GM10266 (cell line): ENCODE measurements around the gene ABCD1.
"Not testable (repeated sequence)": the region's sequence is repeated elsewhere in the genome, so short reads cannot be mapped to it uniquely, and the experiment has no call there.

ENCODE experiments used
- DNase-seq: peaks from one replicate; pipeline ENCODE4 v3.0.0; 2012; ENCODE audit errors: extremely low spot score
- TF ChIP-seq, protein P1 (sequence below): IDR thresholded peaks from 2 replicates; pipeline ENCODE4 v1.5.1; 2012; ENCODE audit warnings: mild to moderate bottlenecking, low read depth; ENCODE audit not compliant: control insufficient read depth, insufficient read depth; ENCODE audit errors: missing control alignments

ABCD1 gene

DNA sequence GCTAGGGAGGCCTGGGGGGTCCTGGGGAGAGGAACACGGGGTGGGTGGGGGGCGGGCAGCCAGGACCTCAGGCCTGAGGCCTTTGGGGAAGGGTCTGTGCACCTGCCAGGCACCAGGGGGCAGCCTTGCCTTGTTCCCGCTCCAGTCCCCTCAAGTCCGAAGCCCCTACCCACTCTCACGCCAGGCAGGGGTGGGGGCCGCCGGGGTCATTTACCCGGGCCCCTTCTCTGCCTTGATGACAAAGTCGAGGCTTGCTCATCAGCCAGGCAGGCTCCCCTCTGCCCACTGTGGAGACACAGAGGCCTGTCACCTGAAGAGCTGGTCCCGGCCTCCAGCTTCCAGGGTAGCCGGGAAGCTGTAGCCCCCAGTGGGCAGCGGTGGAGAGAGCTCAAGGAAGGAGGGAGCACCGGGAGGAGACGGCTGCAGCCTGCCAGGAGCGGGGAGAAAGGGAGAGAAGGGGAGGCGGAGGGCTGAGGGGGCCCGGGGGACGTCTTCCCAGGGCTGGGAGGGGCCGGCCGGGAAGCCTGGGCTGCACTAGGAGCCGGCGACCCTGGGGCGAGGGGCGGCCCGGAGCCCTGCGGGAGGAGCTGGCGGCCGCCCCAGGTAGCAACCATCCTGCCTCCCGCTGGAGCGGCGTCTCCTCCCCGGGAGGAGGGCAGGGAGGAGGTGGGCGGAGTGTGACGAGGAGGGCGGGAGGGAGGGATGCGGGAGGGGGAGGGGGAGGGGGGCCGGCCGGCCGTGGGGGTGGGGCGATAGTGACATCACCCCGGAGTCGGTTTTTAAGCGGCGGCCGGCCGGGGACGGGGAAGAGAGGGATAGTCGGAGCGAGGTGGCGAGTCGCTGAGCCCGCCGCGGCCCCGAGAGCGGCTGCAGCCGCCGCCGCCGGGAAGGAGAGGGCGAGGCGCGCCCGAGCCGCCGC is 37.3 kb upstream of the ABCD1 start, which contains the start of gene SLC6A8:
TSS of gene SLC6A8 (plus strand) at position 806 of the 919 bp plus-strand sequence. CDS start 649 bp downstream, outside the sequence.
- DNase-seq = peak; percentile 71
- TF ChIP-seq, protein P1, sequence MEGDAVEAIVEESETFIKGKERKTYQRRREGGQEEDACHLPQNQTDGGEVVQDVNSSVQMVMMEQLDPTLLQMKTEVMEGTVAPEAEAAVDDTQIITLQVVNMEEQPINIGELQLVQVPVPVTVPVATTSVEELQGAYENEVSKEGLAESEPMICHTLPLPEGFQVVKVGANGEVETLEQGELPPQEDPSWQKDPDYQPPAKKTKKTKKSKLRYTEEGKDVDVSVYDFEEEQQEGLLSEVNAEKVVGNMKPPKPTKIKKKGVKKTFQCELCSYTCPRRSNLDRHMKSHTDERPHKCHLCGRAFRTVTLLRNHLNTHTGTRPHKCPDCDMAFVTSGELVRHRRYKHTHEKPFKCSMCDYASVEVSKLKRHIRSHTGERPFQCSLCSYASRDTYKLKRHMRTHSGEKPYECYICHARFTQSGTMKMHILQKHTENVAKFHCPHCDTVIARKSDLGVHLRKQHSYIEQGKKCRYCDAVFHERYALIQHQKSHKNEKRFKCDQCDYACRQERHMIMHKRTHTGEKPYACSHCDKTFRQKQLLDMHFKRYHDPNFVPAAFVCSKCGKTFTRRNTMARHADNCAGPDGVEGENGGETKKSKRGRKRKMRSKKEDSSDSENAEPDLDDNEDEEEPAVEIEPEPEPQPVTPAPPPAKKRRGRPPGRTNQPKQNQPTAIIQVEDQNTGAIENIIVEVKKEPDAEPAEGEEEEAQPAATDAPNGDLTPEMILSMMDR = peak; percentile 49

DNA sequence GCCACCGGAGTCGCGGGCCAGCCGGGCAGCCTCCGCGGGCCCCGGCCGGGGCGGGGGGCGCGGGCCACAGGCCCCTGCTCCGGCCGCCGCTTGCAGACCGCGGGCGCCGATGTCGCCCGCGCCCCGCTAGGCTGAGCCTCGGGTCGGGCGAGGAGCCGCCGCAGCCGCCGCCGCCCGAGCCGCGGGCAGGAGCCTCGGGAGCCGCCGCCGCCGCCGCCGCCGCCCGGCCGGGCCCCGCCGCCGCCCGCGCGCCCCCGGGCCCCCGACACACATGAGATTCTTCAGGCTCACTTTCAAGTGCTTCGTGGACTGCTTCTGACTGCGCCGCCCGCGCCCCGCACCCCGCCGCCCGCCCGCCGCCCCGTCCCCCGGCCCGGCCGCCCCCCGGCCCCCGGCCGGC is 36.6 kb upstream of the ABCD1 start:
- TF ChIP-seq, protein P1 = no peak
- no peak for DNase-seq

DNA sequence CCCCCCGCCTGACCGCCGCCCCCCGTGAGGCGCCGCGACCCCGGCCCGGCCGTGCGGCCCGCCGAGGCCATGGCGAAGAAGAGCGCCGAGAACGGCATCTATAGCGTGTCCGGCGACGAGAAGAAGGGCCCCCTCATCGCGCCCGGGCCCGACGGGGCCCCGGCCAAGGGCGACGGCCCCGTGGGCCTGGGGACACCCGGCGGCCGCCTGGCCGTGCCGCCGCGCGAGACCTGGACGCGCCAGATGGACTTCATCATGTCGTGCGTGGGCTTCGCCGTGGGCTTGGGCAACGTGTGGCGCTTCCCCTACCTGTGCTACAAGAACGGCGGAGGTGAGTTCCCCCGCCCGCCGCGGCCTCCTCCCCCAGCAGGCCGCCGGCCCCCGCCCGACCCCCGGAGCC is 36.1 kb upstream of the ABCD1 start:
- no peak for DNase-seq
- TF ChIP-seq, protein P1 = no peak

DNA sequence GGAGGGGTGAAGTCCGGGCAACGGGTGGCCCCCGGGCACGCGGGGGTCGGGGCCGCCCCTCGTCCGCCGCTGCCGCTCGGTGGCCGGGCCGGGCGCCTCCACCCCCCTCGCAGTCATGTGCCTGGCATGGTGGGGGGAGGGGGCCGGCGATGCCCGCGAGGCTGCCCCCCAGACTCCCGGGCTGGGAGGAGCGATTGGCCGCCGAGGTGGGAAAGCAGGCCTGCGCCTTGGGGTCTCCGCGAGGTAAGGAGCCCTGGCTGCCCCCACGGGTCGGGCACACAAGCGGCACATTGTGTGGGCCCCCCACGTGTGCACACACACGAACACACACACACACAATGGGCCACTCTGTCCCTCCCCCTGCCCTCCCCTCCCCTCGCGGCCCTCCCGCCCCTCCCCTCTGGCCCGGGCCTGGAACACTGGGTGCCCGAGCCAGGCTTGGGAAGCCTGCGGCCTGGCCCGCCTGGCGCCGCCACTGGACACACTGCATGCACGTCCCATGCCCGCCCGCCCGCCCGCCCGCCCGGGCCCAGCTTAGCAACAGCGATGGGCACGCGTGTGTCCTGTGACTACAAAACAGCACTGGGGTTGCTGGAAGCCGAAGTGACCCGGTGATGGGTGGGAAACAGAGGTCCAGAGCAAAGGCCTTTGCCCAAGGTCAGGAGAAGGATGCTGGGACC is 35.6 kb upstream of the ABCD1 start:
- no peak for DNase-seq
- TF ChIP-seq, protein P1 = no peak

DNA sequence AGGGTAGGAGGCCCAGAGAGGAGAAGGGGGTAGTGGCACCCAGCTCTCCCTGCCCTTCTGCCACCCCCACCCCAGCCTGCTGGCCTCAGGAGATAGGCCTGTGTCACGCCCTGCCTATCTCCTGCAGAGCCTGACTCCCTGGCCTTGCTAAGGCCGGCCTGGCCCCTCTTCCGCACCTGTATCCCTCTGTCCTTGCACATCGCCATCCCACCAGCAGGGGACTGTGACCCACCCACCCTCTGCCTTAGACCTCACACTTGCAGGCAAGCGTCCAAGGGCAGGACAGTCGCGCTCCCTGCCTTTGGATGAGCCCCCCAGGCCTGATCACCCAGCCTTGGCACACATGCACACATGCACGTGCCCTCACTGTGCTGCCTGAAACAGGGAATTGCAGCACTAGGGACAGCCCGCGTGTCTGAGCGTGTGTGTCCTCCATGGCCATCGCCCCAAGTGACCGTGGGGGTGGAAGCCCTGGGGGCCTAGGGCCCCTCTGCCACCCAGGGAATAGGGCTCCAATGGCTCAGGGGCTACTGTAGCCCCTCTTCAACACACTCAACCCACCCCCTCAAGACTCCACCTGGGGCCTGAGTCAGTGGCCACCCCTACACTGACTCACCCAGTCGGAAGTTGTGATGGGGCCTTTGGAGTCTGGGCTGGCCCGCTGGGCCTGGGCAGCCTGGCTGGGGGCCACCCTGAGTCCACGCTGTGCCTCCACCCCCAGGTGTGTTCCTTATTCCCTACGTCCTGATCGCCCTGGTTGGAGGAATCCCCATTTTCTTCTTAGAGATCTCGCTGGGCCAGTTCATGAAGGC is 34.8 kb upstream of the ABCD1 start:
- no peak for DNase-seq
- TF ChIP-seq, protein P1 = no peak

DNA sequence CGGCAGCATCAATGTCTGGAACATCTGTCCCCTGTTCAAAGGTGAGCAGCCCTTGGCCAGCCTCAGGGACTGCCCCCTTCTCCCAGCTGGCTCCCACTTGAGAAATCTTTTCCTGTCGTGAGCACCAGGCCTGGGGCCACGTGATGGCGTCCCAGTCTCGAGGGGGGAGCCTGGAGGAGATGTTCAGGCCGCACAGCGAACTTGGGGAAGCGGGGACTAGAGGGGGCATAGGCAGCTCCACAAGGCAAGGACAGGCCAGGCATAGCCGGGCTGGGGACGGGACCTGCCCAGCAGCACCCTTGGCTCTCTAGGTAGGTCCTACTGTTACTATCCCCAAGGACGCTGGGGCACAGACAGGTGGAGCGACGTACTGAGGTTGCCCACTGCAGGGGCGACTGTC is 34.2 kb upstream of the ABCD1 start:
- DNase-seq = no peak
- TF ChIP-seq, protein P1 = no peak

DNA sequence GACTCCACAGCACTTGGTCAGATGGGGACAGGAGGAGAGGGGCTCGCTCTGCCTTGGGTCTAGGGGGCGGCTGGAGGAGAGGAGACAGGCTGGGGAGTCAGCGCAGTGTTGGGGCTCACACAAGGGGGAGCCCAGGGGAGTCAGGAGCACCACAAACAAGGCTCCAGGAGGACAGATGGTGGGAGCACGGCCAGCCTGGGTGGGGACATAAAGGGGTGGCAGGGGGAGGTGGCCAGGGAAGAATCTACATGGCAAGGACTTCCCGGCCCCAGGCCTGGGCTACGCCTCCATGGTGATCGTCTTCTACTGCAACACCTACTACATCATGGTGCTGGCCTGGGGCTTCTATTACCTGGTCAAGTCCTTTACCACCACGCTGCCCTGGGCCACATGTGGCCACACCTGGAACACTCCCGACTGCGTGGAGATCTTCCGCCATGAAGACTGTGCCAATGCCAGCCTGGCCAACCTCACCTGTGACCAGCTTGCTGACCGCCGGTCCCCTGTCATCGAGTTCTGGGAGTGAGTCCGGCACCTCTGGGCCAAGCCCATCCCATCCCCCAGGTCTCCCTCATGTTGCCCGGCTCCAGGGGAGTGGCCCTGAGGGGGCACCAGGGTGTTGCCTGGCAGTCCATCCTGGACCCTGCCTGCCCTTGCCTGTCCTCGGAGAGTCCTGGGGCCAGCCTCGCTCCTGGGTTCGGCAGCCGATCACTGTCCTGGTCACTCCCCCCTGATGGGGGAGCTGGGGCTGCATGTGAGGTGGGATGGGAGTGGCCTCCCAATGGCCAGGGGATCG is 33.4 kb upstream of the ABCD1 start:
- not testable (repeated sequence) for DNase-seq
